Activated CD4-positive, alpha-beta T cell treated with anti-CD3 and anti-CD28 coated beads, Interleukin-2, amount 50 U/mL, for 1 hour (primary cell): ENCODE results near the gene METTL22.

Experiments used
- DNase-seq: peaks from one replicate; pipeline ENCODE4 v3.0.0-alpha.2; 2020

METTL22 gene

GRCh38 chr16:8670014-8670560 lies 48.6 kb downstream of the METTL22 start:
- no peak for DNase-seq

- DNase-seq: no peak
Observed at GRCh38 chr16:8673611-8674412, 52.3 kb downstream of the METTL22 start.

- DNase-seq: peak; percentile 85
Observed at GRCh38 chr16:8674413-8675022, 53.0 kb downstream of the METTL22 start, which contains the start of gene ABAT. Gene ABAT (plus strand): TSS chr16:8674617. CDS start chr16:8735740, 61,123 bp downstream.

- peak; percentile 42 for DNase-seq
Observed at GRCh38 chr16:8675183-8676159, 54.0 kb downstream of the METTL22 start.

- no peak for DNase-seq
Observed at GRCh38 chr16:8676160-8676547, 54.7 kb downstream of the METTL22 start.

- no peak for DNase-seq
Observed at GRCh38 chr16:8676737-8677375, 55.4 kb downstream of the METTL22 start.

- DNase-seq: no peak
Observed at GRCh38 chr16:8677481-8677880, 56.0 kb downstream of the METTL22 start.

GRCh38 chr16:8678068-8678927 lies 56.8 kb downstream of the METTL22 start:
- DNase-seq: no peak

GRCh38 chr16:8679151-8679550 lies 57.7 kb downstream of the METTL22 start:
- no peak for DNase-seq

GRCh38 chr16:8682551-8683259 lies 61.2 kb downstream of the METTL22 start:
- DNase-seq: no peak

GRCh38 chr16:8683640-8684039 lies 62.1 kb downstream of the METTL22 start:
- no peak for DNase-seq

- DNase-seq: no peak
Observed at GRCh38 chr16:8685617-8686016, 64.1 kb downstream of the METTL22 start.

- DNase-seq: no peak
Observed at GRCh38 chr16:8686031-8686621, 64.6 kb downstream of the METTL22 start.

- no peak for DNase-seq
Observed at GRCh38 chr16:8686879-8687278, 65.4 kb downstream of the METTL22 start.

GRCh38 chr16:8689686-8690085 lies 68.2 kb downstream of the METTL22 start:
- no peak for DNase-seq

GRCh38 chr16:8691728-8692127 lies 70.2 kb downstream of the METTL22 start:
- no peak for DNase-seq

- no peak for DNase-seq
Observed at GRCh38 chr16:8694795-8695728, 73.6 kb downstream of the METTL22 start.

- DNase-seq: no peak
Observed at GRCh38 chr16:8696880-8697279, 75.4 kb downstream of the METTL22 start.

- DNase-seq: no peak
Observed at GRCh38 chr16:8697965-8698364, 76.5 kb downstream of the METTL22 start.
